ENCODE data around the gene MACROD2. TPM values are rescaled to one million over a fixed set of nuclear protein-coding genes. Genes with fewer than 3 reads are reported as not detected.

The MACROD2 gene
- total and polyA plus RNA-seq, 2 of the 4 experiments (the other 2 are of a cell fraction) = not detected

DNA sequence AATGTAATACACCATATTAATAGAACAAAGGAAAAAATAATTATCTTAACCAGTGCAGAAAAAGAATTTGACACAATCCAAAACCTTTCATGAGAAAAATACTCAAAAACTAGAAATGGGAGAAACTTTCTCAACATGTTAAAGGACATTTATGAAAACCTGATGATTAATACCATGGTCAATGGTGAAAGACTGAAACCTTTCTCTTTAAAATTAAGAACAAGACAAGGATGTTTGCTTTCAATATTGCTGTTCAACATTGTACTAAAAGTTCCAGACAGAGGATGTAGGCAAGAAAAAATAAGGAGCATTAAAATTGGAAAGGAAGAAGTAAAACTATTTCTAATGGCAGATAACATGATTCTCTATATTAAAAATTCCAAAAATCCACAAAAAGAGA lies 1323.4 kb downstream of the MACROD2 start:
- H3K4ac ChIP-seq (ENCODE audit: low read depth, low read length) = no peak overlapping the region
- no peak overlapping the region for H2BK15ac ChIP-seq (ENCODE audit: low read depth, low read length)
- no peak overlapping the region for H2BK20ac ChIP-seq (ENCODE audit: low read depth, low read length)
- H3K9me1 ChIP-seq (ENCODE audit: insufficient read depth, low read length) = no peaks in the 10 kb centered on the region
- no peak overlapping the region for H3K14ac ChIP-seq (replicated peaks; ENCODE audit: low read depth, low read length)
- H2BK120ac ChIP-seq (ENCODE audit: low read depth, low read length) = no peak overlapping the region
- BruUV-seq (replicated peaks) = no TSS peak
- POLR2A ChIA-PET (ENCODE audit: unreplicated experiment) = no interaction called here
- H3K27ac ChIP-seq (ENCODE audit: insufficient read depth, low read length) = no peak overlapping the region
- no peak overlapping the region for H3K18ac ChIP-seq (ENCODE audit: low read depth, low read length)
- intact Hi-C loops (cut with micrococcal nuclease) (no loop called here), dilution Hi-C loops (cut with HindIII; ENCODE audit: low sequenced_read_pairs, unreplicated experiment) (no loop called here), in situ Hi-C loops (cut with MboI; ENCODE audit: low sequenced_read_pairs) (no loop called here)
- H2AK9ac ChIP-seq (replicated peaks; ENCODE audit: low read depth, low read length, poor library complexity) = no peak overlapping the region
- H3K36me3 ChIP-seq (ENCODE audit: control insufficient read depth, insufficient read depth, low read length) = no peaks in the 10 kb centered on the region
- no peaks in the 10 kb centered on the region for H3K9me3 ChIP-seq (ENCODE audit: control insufficient read depth, insufficient read depth, low read length)
- no peaks in the 10 kb centered on the region for H4K20me1 ChIP-seq (ENCODE audit: insufficient read depth, low read length)
- TF ChIP-seq CEBPB (IDR thresholded peaks at IDR 0.05; ENCODE audit: low read depth, low read length) (no peak), SMC3 (IDR thresholded peaks at IDR 0.05; ENCODE audit: low read depth, low read length) (no peak), MAFK (IDR thresholded peaks at IDR 0.05; ENCODE audit: low read depth, low read length) (no peak), MXI1 (IDR thresholded peaks at IDR 0.05; ENCODE audit: borderline replicate concordance, low read depth, low read length) (no peak), MAZ (IDR thresholded peaks at IDR 0.05; ENCODE audit: borderline replicate concordance, low read depth, low read length) (no peak), RAD21 (IDR thresholded peaks at IDR 0.05; ENCODE audit: low read length) (no peak), RFX5 (IDR thresholded peaks at IDR 0.05; ENCODE audit: low read depth, low read length) (no peak), CHD1 (IDR thresholded peaks at IDR 0.05; ENCODE audit: low read depth, low read length) (no peak)
- TF ChIP-seq, protein P1, sequence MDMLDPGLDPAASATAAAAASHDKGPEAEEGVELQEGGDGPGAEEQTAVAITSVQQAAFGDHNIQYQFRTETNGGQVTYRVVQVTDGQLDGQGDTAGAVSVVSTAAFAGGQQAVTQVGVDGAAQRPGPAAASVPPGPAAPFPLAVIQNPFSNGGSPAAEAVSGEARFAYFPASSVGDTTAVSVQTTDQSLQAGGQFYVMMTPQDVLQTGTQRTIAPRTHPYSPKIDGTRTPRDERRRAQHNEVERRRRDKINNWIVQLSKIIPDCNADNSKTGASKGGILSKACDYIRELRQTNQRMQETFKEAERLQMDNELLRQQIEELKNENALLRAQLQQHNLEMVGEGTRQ (IDR thresholded peaks at IDR 0.05; ENCODE audit: low read depth, low read length) = no peak
- H4K5ac ChIP-seq (ENCODE audit: low read depth, low read length) = no peak overlapping the region
- no peaks in the 10 kb centered on the region for H3K79me1 ChIP-seq (ENCODE audit: low read depth in 1 of 2, low read length in 2 of 2)
- H3K23ac ChIP-seq (ENCODE audit: low read depth, low read length) = no peak overlapping the region
- no peak overlapping the region for H3K56ac ChIP-seq (ENCODE audit: extremely low read depth, insufficient read depth, low read length)
- no peaks in the 10 kb centered on the region for H3K27me3 ChIP-seq (ENCODE audit: control insufficient read depth, insufficient read depth, low read length)
- H3K4me2 ChIP-seq (ENCODE audit: low read depth, low read length) = no peak overlapping the region
- H3K4me3 ChIP-seq (ENCODE audit: insufficient read depth, low read depth, low read length) = no peak overlapping the region
- H2AK5ac ChIP-seq (ENCODE audit: low read depth, low read length) = no peak overlapping the region
- no peak overlapping the region for H4K91ac ChIP-seq (ENCODE audit: insufficient read depth, low read depth, low read length)
- no peak overlapping the region for H2AFZ ChIP-seq (replicated peaks; ENCODE audit: low read length, poor library complexity)
- no peak overlapping the region for H3K9ac ChIP-seq (ENCODE audit: low read depth, low read length)
- ATAC-seq (ENCODE audit: low read depth) = no peak
- CTCF ChIA-PET = no interaction called here
- H3K4me1 ChIP-seq (ENCODE audit: control insufficient read depth, insufficient read depth, low read length) = no peaks in the 10 kb centered on the region
- DNase-seq = no peak
- H4K8ac ChIP-seq (ENCODE audit: low read depth in 2 of 2, low read length in 2 of 2) = no peak overlapping the region
- H2BK5ac ChIP-seq (ENCODE audit: low read depth, low read length, poor library complexity, severe bottlenecking) = no peak overlapping the region

All from IMR-90 (cell line).